Fibroblast of pulmonary artery (primary cell): Measurements from ENCODE around the gene RSKR.

ENCODE experiments used
- DNase-seq: peaks from one replicate; pipeline ENCODE4 v3.0.0-alpha.2; 2010; ENCODE audit warnings: low read depth
- H3K4me3 ChIP-seq: replicated peaks from 2 replicates; pipeline ENCODE4 v1.5.1; 2011; ENCODE audit warnings: low read depth, mild to moderate bottlenecking, control low read depth, low read length, moderate library complexity
- CTCF ChIP-seq: IDR thresholded peaks from 2 replicates; pipeline ENCODE4 v1.5.1; 2011; ENCODE audit warnings: mild to moderate bottlenecking, control low read depth, low read length, inconsistent platforms; ENCODE audit errors: missing control alignments

Gene RSKR

GRCh38 chr17:28641579-28641978, 27.6 kb upstream of the RSKR start:
- H3K4me3 ChIP-seq, result no peak overlapping the region
- DNase-seq, result no peak
- TF ChIP-seq CTCF, result no peak

GRCh38 chr17:28635506-28635905, 21.5 kb upstream of the RSKR start:
- TF ChIP-seq CTCF, result no peak
- no peak overlapping the region for H3K4me3 ChIP-seq
- no peak for DNase-seq

GRCh38 chr17:28634206-28634865, 20.4 kb upstream of the RSKR start:
- no peak for TF ChIP-seq CTCF
- DNase-seq, result no peak
- no peak overlapping the region for H3K4me3 ChIP-seq

- H3K4me3 ChIP-seq, result no peak overlapping the region
- no peak for DNase-seq
- no peak for TF ChIP-seq CTCF
These were observed 12.8 kb upstream of the RSKR start for GRCh38 chr17:28626818-28627217.

GRCh38 chr17:28624148-28624547, 10.2 kb upstream of the RSKR start:
- no peak for TF ChIP-seq CTCF
- no peak for DNase-seq
- H3K4me3 ChIP-seq, result no peak overlapping the region

GRCh38 chr17:28623696-28624095, 9.7 kb upstream of the RSKR start:
- TF ChIP-seq CTCF, result no peak
- no peak overlapping the region for H3K4me3 ChIP-seq
- DNase-seq, result no peak

- no peak for DNase-seq
- TF ChIP-seq CTCF, result no peak
- H3K4me3 ChIP-seq, result no peak overlapping the region
These were observed 8.2 kb upstream of the RSKR start for GRCh38 chr17:28622186-28622585.
